Neuronal stem cell (in vitro differentiated cells): Measurements from ENCODE around the gene HOXD9.

Source experiments
- DNase-seq: peaks from one replicate; pipeline ENCODE4 v3.0.0-alpha.2; 2013; ENCODE audit warnings: low spot score
- H2AFZ ChIP-seq: one replicate; pipeline ENCODE4 v1.6.1; 2013; ENCODE audit warnings: mild to moderate bottlenecking, low read length, inconsistent platforms
- H2AK5ac ChIP-seq: 2 replicates; pipeline ENCODE4 v1.6.1; 2013; ENCODE audit warnings: low read depth, mild to moderate bottlenecking, inconsistent platforms, low read length, moderate library complexity, mixed read lengths
- H2BK120ac ChIP-seq: 2 replicates; pipeline ENCODE4 v1.6.1; 2013; ENCODE audit warnings: low read depth, mild to moderate bottlenecking, inconsistent platforms, low read length, moderate library complexity, mixed read lengths
- H2BK12ac ChIP-seq: one replicate; pipeline ENCODE4 v1.6.1; 2013; ENCODE audit warnings: low read length, inconsistent platforms
- H2BK15ac ChIP-seq: 2 replicates; pipeline ENCODE4 v1.6.1; 2013; ENCODE audit warnings: mild to moderate bottlenecking, low read length, inconsistent platforms, mixed read lengths
- H2BK5ac ChIP-seq: one replicate; pipeline ENCODE4 v1.6.1; 2013; ENCODE audit warnings: inconsistent platforms, mild to moderate bottlenecking, low read length, moderate library complexity
- H3K14ac ChIP-seq: one replicate; pipeline ENCODE4 v1.6.1; 2013; ENCODE audit warnings: low read length, inconsistent platforms
- H3K18ac ChIP-seq: 2 replicates; pipeline ENCODE4 v1.6.1; 2013; ENCODE audit warnings: low read length, inconsistent platforms
- H3K23ac ChIP-seq: 2 replicates; pipeline ENCODE4 v1.6.1; 2013; ENCODE audit warnings: low read depth, mild to moderate bottlenecking, mixed read lengths, low read length, inconsistent platforms; ENCODE audit not compliant: poor library complexity
- H3K27ac ChIP-seq: replicated peaks from 3 replicates; pipeline ENCODE4 v1.5.1; 2013; ENCODE audit warnings: low read length, inconsistent platforms
- H3K27me3 ChIP-seq, 3 experiments: 2 replicates each; pipeline ENCODE4 v1.6.1; 2013; ENCODE audit warnings: low read length in 3 of 3, mild to moderate bottlenecking in 2 of 3, inconsistent platforms in 1 of 3, low read depth in 1 of 3, mixed read lengths in 1 of 3, moderate library complexity in 1 of 3; ENCODE audit not compliant: control insufficient read depth in 3 of 3, insufficient read depth in 3 of 3
- H3K36me3 ChIP-seq, 2 donors: replicated peaks in 1 of 2; 2 replicates each; pipeline ENCODE4 v1.6.1; 2013; ENCODE audit warnings: low read length in 2 of 2; ENCODE audit not compliant: control insufficient read depth in 2 of 2, insufficient read depth in 2 of 2
- H3K4ac ChIP-seq: 2 replicates; pipeline ENCODE4 v1.6.1; 2013; ENCODE audit warnings: inconsistent platforms, mild to moderate bottlenecking, low read length, moderate library complexity
- H3K4me1 ChIP-seq, 2 donors: 1 replicate in 1 of 2; 2 replicates in 1 of 2; pipeline ENCODE4 v1.6.1; 2013; ENCODE audit warnings: low read length in 2 of 2, low read depth in 1 of 2; ENCODE audit not compliant: control insufficient read depth in 2 of 2, insufficient read depth in 1 of 2
- H3K4me2 ChIP-seq: one replicate; pipeline ENCODE4 v1.6.1; 2013; ENCODE audit warnings: mild to moderate bottlenecking, low read length, inconsistent platforms; ENCODE audit not compliant: insufficient read depth, poor library complexity, severe bottlenecking
- H3K4me3 ChIP-seq, 2 donors: 2 replicates each; pipeline ENCODE4 v1.5.1; 2013; ENCODE audit warnings: low read length in 2 of 2, mild to moderate bottlenecking in 2 of 2, inconsistent platforms in 1 of 2, moderate library complexity in 1 of 2
- H3K79me1 ChIP-seq: one replicate; pipeline ENCODE4 v1.6.1; 2013; ENCODE audit warnings: low read depth, mild to moderate bottlenecking, inconsistent platforms, low read length, moderate library complexity
- H3K9ac ChIP-seq: one replicate; pipeline ENCODE4 v1.6.1; 2013; ENCODE audit warnings: mild to moderate bottlenecking, low read depth, low read length, inconsistent platforms; ENCODE audit not compliant: poor library complexity
- H3K9me3 ChIP-seq, 2 donors: replicated peaks in 1 of 2; 2 replicates each; pipeline versions ENCODE3 to v1.6.1; 2013; ENCODE audit warnings: low read length in 2 of 2, mild to moderate bottlenecking in 2 of 2, inconsistent platforms in 1 of 2, low read depth in 1 of 2, mixed read lengths in 1 of 2, moderate library complexity in 1 of 2; ENCODE audit not compliant: control insufficient read depth in 2 of 2, insufficient read depth in 1 of 2
- H4K8ac ChIP-seq: one replicate; pipeline ENCODE4 v1.6.1; 2013; ENCODE audit warnings: low read depth, mild to moderate bottlenecking, inconsistent platforms, low read length, moderate library complexity
- H4K91ac ChIP-seq: one replicate; pipeline ENCODE4 v1.6.1; 2013; ENCODE audit warnings: low read length, low read depth, mild to moderate bottlenecking, inconsistent platforms; ENCODE audit not compliant: poor library complexity
- WGBS, 2 donors: extraction: QIAGEN DNeasy Blood & Tissue Kit; methylation state at CpG; one replicate each; pipeline ENCODE4 v1.1.7; 2013; ENCODE audit warnings: missing lambda C conversion rate in 2 of 2, mixed read lengths in 1 of 2; ENCODE audit not compliant: insufficient read length in 2 of 2, insufficient replicate concordance in 1 of 2; ENCODE audit errors: extremely low coverage in 2 of 2; 5-methylcytosine and 5-hydroxymethylcytosine counted together

The HOXD9 gene

DNA sequence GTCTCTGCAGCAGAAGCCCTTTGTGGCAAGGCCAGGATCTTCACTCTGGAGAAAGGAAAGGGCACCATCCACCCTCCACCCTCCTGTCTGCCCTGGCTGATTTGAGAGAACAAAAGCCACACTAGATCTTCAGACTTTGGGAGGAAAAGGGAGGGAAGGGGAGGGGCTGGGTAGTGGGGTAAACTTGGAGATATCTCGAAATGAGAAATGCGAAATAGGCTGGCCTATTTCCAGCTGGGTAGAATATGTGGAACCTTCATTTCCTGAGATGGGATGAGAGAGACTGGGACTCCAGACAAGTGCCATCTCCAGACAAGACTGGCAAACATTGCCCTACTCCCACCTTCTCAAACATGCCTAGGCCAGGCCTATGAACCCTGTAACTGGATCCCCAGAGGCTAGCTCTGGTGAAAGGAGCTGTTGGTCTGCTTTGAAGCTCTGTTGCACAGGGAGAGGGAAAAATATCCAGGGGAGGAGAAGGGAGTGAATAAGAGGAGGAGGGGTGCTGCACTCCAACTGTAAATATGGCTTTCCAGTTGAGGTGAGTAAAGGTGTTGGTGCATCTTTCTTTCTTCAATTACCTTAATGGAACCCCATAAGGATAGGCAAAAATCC lies 21.2 kb upstream of the HOXD9 start:
- Histone ChIP-seq H3K27ac (no peak overlapping the region), H3K9ac (no peak overlapping the region), H2BK12ac (no peak overlapping the region), H3K9me3 (peaks cover 7 to 9% of the 10 kb centered on the region in 2 donors), H3K4me1 (no peaks in the 10 kb centered on the region), H3K27me3 (peaks cover 87 to 100% (median 99%) of the 10 kb centered on the region in 3 experiments), H2BK15ac (no peak overlapping the region), H4K91ac (no peak overlapping the region), H3K4me3 (no peak overlapping the region), H3K23ac (no peak overlapping the region), H2BK120ac (no peak overlapping the region), H4K8ac (no peak overlapping the region), H2AFZ (no peak overlapping the region), H2AK5ac (no peak overlapping the region), H3K79me1 (no peaks in the 10 kb centered on the region), H3K18ac (no peak overlapping the region), H2BK5ac (no peak overlapping the region), H3K14ac (no peak overlapping the region), H3K4me2 (no peak overlapping the region), H3K36me3 (no peaks in the 10 kb centered on the region), H3K4ac (no peak overlapping the region)
- no peak for DNase-seq
- no CpG with 5 or more reads among the region's 2 CpGs for WGBS, 2 donors

DNA sequence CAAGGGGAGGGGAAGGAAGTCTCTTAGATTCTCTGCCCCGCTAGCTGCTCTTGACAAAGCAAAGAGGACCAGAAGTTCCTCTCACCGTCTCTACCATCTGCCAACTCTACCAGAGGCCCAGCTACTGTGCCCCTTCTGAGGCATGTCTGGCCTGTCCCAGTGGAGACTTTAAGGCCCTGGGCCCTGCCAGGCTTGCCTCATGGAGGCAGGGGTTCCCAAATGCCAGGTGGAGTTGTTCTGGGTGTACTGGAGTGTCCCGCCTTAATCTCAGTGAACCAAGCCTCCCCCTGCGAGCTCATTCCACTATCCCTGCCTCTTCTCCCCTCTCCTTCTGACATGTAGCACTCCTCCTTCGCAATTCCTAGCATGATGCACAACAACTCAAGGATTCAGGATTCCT lies 20.7 kb upstream of the HOXD9 start:
- no peak overlapping the region for H3K9ac ChIP-seq
- DNase-seq: no peak
- peaks cover 86 to 100% (median 99%) of the 10 kb centered on the region in 3 experiments for H3K27me3 ChIP-seq
- H3K4ac ChIP-seq: no peak overlapping the region
- no peak overlapping the region for H4K8ac ChIP-seq
- peak overlapping the region; percentile 18 for H3K23ac ChIP-seq
- H3K14ac ChIP-seq: no peak overlapping the region
- no peak overlapping the region for H2BK12ac ChIP-seq
- no CpG with 5 or more reads among the region's 5 CpGs for WGBS, 2 donors
- no peak overlapping the region for H4K91ac ChIP-seq
- no peak overlapping the region for H3K4me3 ChIP-seq
- H3K36me3 ChIP-seq: no peaks in the 10 kb centered on the region
- no peak overlapping the region for H2AK5ac ChIP-seq
- no peak overlapping the region for H2BK15ac ChIP-seq
- no peak overlapping the region for H2AFZ ChIP-seq
- H2BK5ac ChIP-seq: no peak overlapping the region
- H2BK120ac ChIP-seq: no peak overlapping the region
- no peak overlapping the region for H3K27ac ChIP-seq
- no peak overlapping the region for H3K4me2 ChIP-seq
- peaks cover 7 to 9% of the 10 kb centered on the region in 2 donors for H3K9me3 ChIP-seq
- H3K4me1 ChIP-seq: no peaks in the 10 kb centered on the region
- no peak overlapping the region for H3K18ac ChIP-seq
- no peaks in the 10 kb centered on the region for H3K79me1 ChIP-seq

DNA sequence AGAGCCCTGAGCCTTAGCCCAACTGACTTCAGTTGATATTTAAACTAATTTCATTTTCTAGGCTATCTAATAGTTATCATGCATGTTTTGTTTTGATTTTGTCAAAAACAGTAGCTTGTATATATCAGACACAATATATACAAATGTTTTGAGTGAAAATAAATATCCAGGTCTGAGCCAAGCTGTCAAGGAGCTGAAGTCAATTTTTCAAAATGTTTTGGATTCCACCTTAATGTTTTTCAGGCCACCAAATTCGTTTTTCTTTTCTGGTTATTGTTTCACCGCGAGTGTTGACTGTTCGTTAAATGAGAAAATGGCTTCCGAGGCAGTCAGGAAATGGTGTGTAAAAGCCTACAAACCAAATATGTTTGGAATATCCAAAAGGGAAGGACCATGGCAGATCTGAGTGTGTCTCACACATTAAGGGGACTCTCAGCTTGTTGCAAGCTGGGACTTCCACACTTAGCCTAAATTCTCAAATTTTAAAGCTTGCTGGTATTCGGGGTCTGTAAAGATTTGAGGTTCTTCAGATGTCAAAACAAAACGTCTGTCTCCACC lies 20.1 kb upstream of the HOXD9 start:
- Histone ChIP-seq H2BK5ac (no peak overlapping the region), H3K27ac (no peak overlapping the region), H2AK5ac (no peak overlapping the region), H3K9me3 (peaks cover 7 to 11% of the 10 kb centered on the region in 2 donors), H3K4me3 (no peak overlapping the region), H3K4ac (no peak overlapping the region), H3K18ac (no peak overlapping the region), H3K36me3 (no peaks in the 10 kb centered on the region), H4K91ac (no peak overlapping the region), H3K4me2 (no peak overlapping the region), H2AFZ (no peak overlapping the region), H3K4me1 (peaks cover 0 to 1% of the 10 kb centered on the region in 2 donors), H2BK12ac (no peak overlapping the region), H3K27me3 (peaks cover 86 to 100% (median 99%) of the 10 kb centered on the region in 3 experiments), H2BK120ac (no peak overlapping the region), H3K23ac (no peak overlapping the region), H3K79me1 (no peaks in the 10 kb centered on the region), H4K8ac (no peak overlapping the region), H2BK15ac (no peak overlapping the region), H3K9ac (no peak overlapping the region), H3K14ac (no peak overlapping the region)
- no peak for DNase-seq
- no CpG with 5 or more reads among the region's 7 CpGs for WGBS, 2 donors

DNA sequence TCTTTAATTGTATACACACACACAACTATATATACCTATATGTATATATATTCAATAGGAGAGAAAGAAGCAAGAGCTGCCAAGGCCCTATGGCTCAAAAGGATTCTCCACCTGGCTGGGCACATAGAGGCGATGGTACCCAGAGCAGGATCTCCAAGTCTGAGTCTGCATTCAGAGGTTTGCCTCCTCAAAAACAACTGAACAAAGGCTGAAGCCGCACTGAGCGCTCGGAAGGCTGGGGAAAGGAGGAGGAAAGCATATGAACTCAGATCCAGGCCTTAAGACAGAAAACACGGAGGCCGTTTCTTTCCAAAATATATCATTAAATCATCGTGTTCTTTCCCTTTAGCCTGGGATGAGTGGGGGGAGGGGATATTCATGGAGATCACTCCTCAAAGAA lies 19.3 kb upstream of the HOXD9 start:
- H3K27ac ChIP-seq: no peak overlapping the region

More for the DNA sequence above, 19.3 kb upstream of the HOXD9 start:
- Histone ChIP-seq H2BK12ac (no peak overlapping the region), H3K18ac (no peak overlapping the region), H2BK120ac (no peak overlapping the region), H2AK5ac (no peak overlapping the region), H4K91ac (no peak overlapping the region), H2BK15ac (no peak overlapping the region), H3K9ac (no peak overlapping the region), H3K4me1 (peaks cover 0 to 1% of the 10 kb centered on the region in 2 donors), H3K36me3 (no peaks in the 10 kb centered on the region), H3K4me3 (no peak overlapping the region), H4K8ac (no peak overlapping the region), H2BK5ac (no peak overlapping the region), H3K14ac (no peak overlapping the region), H3K79me1 (no peaks in the 10 kb centered on the region), H3K9me3 (peaks cover 7 to 11% of the 10 kb centered on the region in 2 donors), H3K27me3 (peaks cover 83 to 98% (median 97%) of the 10 kb centered on the region in 3 experiments), H3K23ac (no peak overlapping the region), H3K4me2 (no peak overlapping the region), H3K4ac (no peak overlapping the region), H2AFZ (no peak overlapping the region)
- WGBS, 2 donors: no CpG with 5 or more reads among the region's 7 CpGs
- no peak for DNase-seq
